Liver (tissue), 9 donors: ENCODE measurements around the gene FAM227B. TPM values are rescaled to one million over a fixed set of nuclear protein-coding genes. Genes with fewer than 3 reads are reported as not detected.
"Not testable (repeated sequence)": the region's sequence is repeated elsewhere in the genome, so short reads cannot be mapped to it uniquely, and the experiment has no call there.

Experiments used
- DNase-seq: peaks from one replicate; pipeline ENCODE4 v3.0.0-alpha.2; 2017; ENCODE audit warnings: low spot score
- H3K27ac ChIP-seq, 2 donors: one replicate each; pipeline ENCODE4 v1.7.0; 2013; ENCODE audit warnings: inconsistent platforms in 2 of 2, low read length in 2 of 2, control low read depth in 1 of 2, low read depth in 1 of 2, mild to moderate bottlenecking in 1 of 2
- H3K27me3 ChIP-seq, 4 donors: one replicate each; pipeline versions ENCODE4 v1.6.1 to v1.7.0; 2013; ENCODE audit warnings: low read length in 3 of 4, inconsistent platforms in 1 of 4, mild to moderate bottlenecking in 1 of 4, moderate library complexity in 1 of 4; ENCODE audit not compliant: control insufficient read depth in 4 of 4, insufficient read depth in 4 of 4
- H3K36me3 ChIP-seq, 4 donors: one replicate each; pipeline versions ENCODE4 v1.6.1 to v1.7.0; 2013; ENCODE audit warnings: low read length in 3 of 4, mild to moderate bottlenecking in 3 of 4, low read depth in 1 of 4, moderate library complexity in 1 of 4; ENCODE audit not compliant: control insufficient read depth in 4 of 4, insufficient read depth in 3 of 4
- H3K4me1 ChIP-seq, 4 donors: one replicate each; pipeline versions ENCODE4 v1.6.1 to v1.7.0; 2013; ENCODE audit warnings: low read length in 3 of 4, mild to moderate bottlenecking in 3 of 4, moderate library complexity in 1 of 4; ENCODE audit not compliant: control insufficient read depth in 4 of 4, insufficient read depth in 4 of 4
- H3K4me3 ChIP-seq, 3 donors: one replicate each; pipeline versions ENCODE4 v1.6.1 to v1.7.0; 2013; ENCODE audit warnings: low read length in 3 of 3, control low read depth in 1 of 3, low read depth in 1 of 3, mild to moderate bottlenecking in 1 of 3
- H3K9ac ChIP-seq, 2 donors: one replicate each; pipeline ENCODE4 v1.7.0; 2013; ENCODE audit warnings: low read length in 2 of 2, mild to moderate bottlenecking in 2 of 2, moderate library complexity in 2 of 2, control low read depth in 1 of 2, low read depth in 1 of 2
- H3K9me3 ChIP-seq, 4 donors: one replicate each; pipeline versions ENCODE4 v1.6.1 to v1.7.0; 2013; ENCODE audit warnings: low read length in 3 of 4; ENCODE audit not compliant: control insufficient read depth in 4 of 4
- ATF3 ChIP-seq: IDR thresholded peaks from 2 replicates; pipeline ENCODE4 v1.6.1; 2016; ENCODE audit warnings: antibody characterized with exemption
- CTCF ChIP-seq: fragments of 150-350 bp; IDR thresholded peaks from 2 replicates; pipeline ENCODE4 v1.5.1; 2017; ENCODE audit warnings: improper control_type of control experiment, low read depth, low read length; ENCODE audit not compliant: missing input control
- EGR1 ChIP-seq, 2 donors: IDR thresholded peaks; 2 replicates each; pipeline ENCODE4 v1.6.1; 2016 to 2018; ENCODE audit warnings: antibody characterized with exemption in 2 of 2, low read depth in 2 of 2
- FOXA1 ChIP-seq: IDR thresholded peaks from 2 replicates; pipeline ENCODE4 v1.6.1; 2016; ENCODE audit warnings: antibody characterized with exemption
- JUND ChIP-seq, 2 donors: IDR thresholded peaks; 2 replicates each; pipeline ENCODE4 v1.6.1; 2016; ENCODE audit warnings: antibody characterized with exemption in 2 of 2
- MAX ChIP-seq: IDR thresholded peaks from 2 replicates; pipeline ENCODE4 v1.6.1; 2016; ENCODE audit warnings: antibody characterized with exemption
- NR2F2 ChIP-seq: IDR thresholded peaks from 2 replicates; pipeline ENCODE4 v1.6.1; 2016; ENCODE audit warnings: antibody characterized with exemption
- RAD21 ChIP-seq, 2 donors: IDR thresholded peaks; 2 replicates each; pipeline ENCODE4 v1.6.1; 2016; ENCODE audit warnings: antibody characterized with exemption in 2 of 2, mild to moderate bottlenecking in 2 of 2
- REST ChIP-seq: IDR thresholded peaks from 2 replicates; pipeline ENCODE4 v1.6.1; 2016; ENCODE audit warnings: antibody characterized with exemption, mild to moderate bottlenecking
- RXRA ChIP-seq, 2 donors: IDR thresholded peaks; 2 replicates each; pipeline ENCODE4 v1.6.1; 2017 to 2018; ENCODE audit warnings: antibody characterized with exemption in 2 of 2, mild to moderate bottlenecking in 1 of 2
- SP1 ChIP-seq: IDR thresholded peaks from 2 replicates; pipeline ENCODE4 v1.6.1; 2018; ENCODE audit warnings: antibody characterized with exemption, mild to moderate bottlenecking
- TAF1 ChIP-seq: conservative IDR thresholded peaks from 2 replicates; pipeline ENCODE4 v1.6.1; 2016; ENCODE audit warnings: antibody characterized with exemption, mild to moderate bottlenecking
- ZBTB33 ChIP-seq: IDR thresholded peaks from 2 replicates; pipeline ENCODE4 v1.6.1; 2016; ENCODE audit warnings: antibody characterized with exemption
- WGBS: extraction: QIAGEN DNeasy Blood & Tissue Kit; methylation state at CpG from one replicate; pipeline ENCODE4 v1.1.7; 2013; 5-methylcytosine and 5-hydroxymethylcytosine counted together
- polyA plus RNA-seq, 2 donors: library from polyadenylated mRNA; stranded (reverse) in 1 of 2; unstranded in 1 of 2; fragments of 200-250 nt in 1 of 2; fragments of >200 nt in 1 of 2; fragmentation: Nextera tagmentation in 1 of 2; extraction: Ambion mirVana in 1 of 2; gene quantifications; one replicate each; pipeline versions ENCODE4 v1.2.1 to v1.2.3, GENCODE V29; 2013 to 2015
- total RNA-seq, 2 donors: library from RNA; depleted of rRNA; stranded (reverse); fragments of >200 nt; gene quantifications; one replicate each; pipeline ENCODE4 v1.2.3, GENCODE V29; 2014
- donor health status: healthy.
- donor health status: healthy.
- donor health status: healthy.
- donor health status: healthy.
- donor health status: healthy.

The FAM227B gene
- total and polyA plus RNA-seq, 4 donors, result 1.3 to 5.1 (median 3.8) TPM

GRCh38 chr15:49490966-49491365 is 129.7 kb downstream of the FAM227B start:
- Histone ChIP-seq H3K27ac (no peak overlapping the region), H3K9me3 (no peaks in the 10 kb centered on the region), H3K9ac (no peak overlapping the region), H3K4me1 (no peaks in the 10 kb centered on the region), H3K27me3 (no peaks in the 10 kb centered on the region), H3K4me3 (no peak overlapping the region), H3K36me3 (no peaks in the 10 kb centered on the region)
- WGBS, result 97% methylated on average over 1 of the region's 1 CpG
- no peak for DNase-seq
- no peak for TF ChIP-seq TAF1
- TF ChIP-seq REST, result no peak
- TF ChIP-seq ATF3, result no peak
- no peak for TF ChIP-seq SP1
- no peak for TF ChIP-seq CTCF
- TF ChIP-seq RAD21 (IDR thresholded peaks at IDR 0.05), result no peak
- TF ChIP-seq ZBTB33, result no peak
- no peak for TF ChIP-seq MAX
- TF ChIP-seq JUND (IDR thresholded peaks at IDR 0.05), result no peak
- no peak for TF ChIP-seq RXRA (IDR thresholded peaks at IDR 0.05)
- no peak for TF ChIP-seq NR2F2
- TF ChIP-seq EGR1 (IDR thresholded peaks at IDR 0.05; ENCODE audit: low read depth in 2 of 2), result no peak
- TF ChIP-seq FOXA1, result no peak

GRCh38 chr15:49485401-49485800 is 135.2 kb downstream of the FAM227B start:
- not testable (repeated sequence) for H3K27ac ChIP-seq, H3K4me3 ChIP-seq, H3K27me3 ChIP-seq, H3K9ac ChIP-seq, H3K36me3 ChIP-seq, H3K9me3 ChIP-seq, DNase-seq, H3K4me1 ChIP-seq
- 75% methylated on average over 1 of the region's 1 CpG for WGBS

- H3K4me3 ChIP-seq, H3K4me1 ChIP-seq, H3K9me3 ChIP-seq, H3K9ac ChIP-seq, H3K27ac ChIP-seq, DNase-seq, H3K27me3 ChIP-seq, H3K36me3 ChIP-seq: not testable (repeated sequence)
Observed at GRCh38 chr15:49478982-49479381, 141.6 kb downstream of the FAM227B start.

GRCh38 chr15:49478021-49478420 is 142.6 kb downstream of the FAM227B start:
- not testable (repeated sequence) for H3K27ac ChIP-seq, DNase-seq, H3K4me3 ChIP-seq, H3K4me1 ChIP-seq, H3K36me3 ChIP-seq, H3K27me3 ChIP-seq, H3K9ac ChIP-seq, H3K9me3 ChIP-seq
- 82% methylated on average over 4 of the region's 4 CpGs for WGBS
